Stimulated activated effector memory CD8-positive, alpha-beta T cell treated with anti-CD3 and anti-CD28 coated beads, Interleukin-12 subunit alpha, Interleukin-12 subunit beta, amount 100 ng/mL, for 72 hours (primary cell): ENCODE results near the gene IFI27L2.

ENCODE experiments used
- ATAC-seq: fragments of 150-1000 bp; cut with Tn5 transposase; 2 replicates; pipeline ENCODE4 v1.10.0; 2021
- DNase-seq, 2 donors: peaks; one replicate each; pipeline ENCODE4 v3.0.0; 2021 to 2022; ENCODE audit warnings: low spot score in 2 of 2
- H3K27ac Mint-ChIP-seq: one replicate; pipeline ENCODE4 v1.8.0; 2022; ENCODE audit warnings: mild to moderate bottlenecking, mixed read lengths
- H3K36me3 Mint-ChIP-seq: one replicate; pipeline ENCODE4 v1.8.0; 2022; ENCODE audit warnings: mild to moderate bottlenecking, mixed read lengths
- H3K4me1 Mint-ChIP-seq: one replicate; pipeline ENCODE4 v1.8.0; 2022; ENCODE audit warnings: mixed read lengths
- H3K4me3 Mint-ChIP-seq: one replicate; pipeline ENCODE4 v1.8.0; 2022; ENCODE audit warnings: mild to moderate bottlenecking, mixed read lengths
- H3K9me3 Mint-ChIP-seq: one replicate; pipeline ENCODE4 v1.8.0; 2022; ENCODE audit warnings: mixed read lengths

The IFI27L2 gene

GRCh38 chr14:94120667-94121340, 8.6 kb downstream of the IFI27L2 start:
- Mint-ChIP-seq H3K36me3 (no peaks in the 10 kb centered on the region), H3K9me3 (no peaks in the 10 kb centered on the region), H3K27ac (no peak overlapping the region), H3K4me1 (peaks cover 5% of the 10 kb centered on the region), H3K4me3 (no peak overlapping the region)
- DNase-seq (no peak), ATAC-seq (no peak)

- Mint-ChIP-seq H3K27ac (no peak overlapping the region), H3K4me3 (no peak overlapping the region), H3K36me3 (no peaks in the 10 kb centered on the region), H3K9me3 (no peaks in the 10 kb centered on the region), H3K4me1 (peaks cover 5% of the 10 kb centered on the region)
- ATAC-seq, result no peak
- no peak for DNase-seq
Measured at GRCh38 chr14:94119071-94119470, 10.3 kb downstream of the IFI27L2 start.

GRCh38 chr14:94117856-94118255, 11.5 kb downstream of the IFI27L2 start:
- peaks cover 5% of the 10 kb centered on the region for H3K4me1 Mint-ChIP-seq
- no peaks in the 10 kb centered on the region for H3K36me3 Mint-ChIP-seq
- no peak overlapping the region for H3K27ac Mint-ChIP-seq
- DNase-seq (no peak), ATAC-seq (no peak)
- no peak overlapping the region for H3K4me3 Mint-ChIP-seq
- no peaks in the 10 kb centered on the region for H3K9me3 Mint-ChIP-seq

- Mint-ChIP-seq H3K9me3 (no peaks in the 10 kb centered on the region), H3K36me3 (no peaks in the 10 kb centered on the region), H3K27ac (no peak overlapping the region), H3K4me1 (peaks cover 5% of the 10 kb centered on the region), H3K4me3 (no peak overlapping the region)
- DNase-seq (no peak), ATAC-seq (no peak)
Measured at GRCh38 chr14:94116701-94117100, 12.7 kb downstream of the IFI27L2 start.

GRCh38 chr14:94115631-94116030, 13.8 kb downstream of the IFI27L2 start:
- ATAC-seq (no peak), DNase-seq (no peak)
- peaks cover 5% of the 10 kb centered on the region for H3K4me1 Mint-ChIP-seq
- H3K9me3 Mint-ChIP-seq, result no peaks in the 10 kb centered on the region
- no peak overlapping the region for H3K4me3 Mint-ChIP-seq
- no peak overlapping the region for H3K27ac Mint-ChIP-seq
- no peaks in the 10 kb centered on the region for H3K36me3 Mint-ChIP-seq

- DNase-seq (no peak), ATAC-seq (no peak)
- H3K4me3 Mint-ChIP-seq, result no peak overlapping the region
- no peaks in the 10 kb centered on the region for H3K9me3 Mint-ChIP-seq
- no peak overlapping the region for H3K27ac Mint-ChIP-seq
- H3K36me3 Mint-ChIP-seq, result no peaks in the 10 kb centered on the region
- peaks cover 5% of the 10 kb centered on the region for H3K4me1 Mint-ChIP-seq
Measured at GRCh38 chr14:94115058-94115591, 14.3 kb downstream of the IFI27L2 start.

- H3K36me3 Mint-ChIP-seq, result no peaks in the 10 kb centered on the region
- H3K27ac Mint-ChIP-seq, result no peak overlapping the region
- DNase-seq, result no peak
- H3K4me3 Mint-ChIP-seq, result no peak overlapping the region
- peaks cover 5% of the 10 kb centered on the region for H3K4me1 Mint-ChIP-seq
- H3K9me3 Mint-ChIP-seq, result no peaks in the 10 kb centered on the region
- ATAC-seq, result no peak
Measured at GRCh38 chr14:94114589-94115057, 14.8 kb downstream of the IFI27L2 start.

- no peak overlapping the region for H3K4me3 Mint-ChIP-seq
- no peaks in the 10 kb centered on the region for H3K36me3 Mint-ChIP-seq
- DNase-seq (no peak), ATAC-seq (no peak)
- peaks cover 5% of the 10 kb centered on the region for H3K4me1 Mint-ChIP-seq
- H3K27ac Mint-ChIP-seq, result no peak overlapping the region
- H3K9me3 Mint-ChIP-seq, result no peaks in the 10 kb centered on the region
Measured at GRCh38 chr14:94113908-94114588, 15.4 kb downstream of the IFI27L2 start.

GRCh38 chr14:94113490-94113889, 15.9 kb downstream of the IFI27L2 start:
- H3K4me3 Mint-ChIP-seq, result no peak overlapping the region
- DNase-seq (no peak), ATAC-seq (no peak)
- no peaks in the 10 kb centered on the region for H3K9me3 Mint-ChIP-seq
- H3K4me1 Mint-ChIP-seq, result peaks cover 5% of the 10 kb centered on the region
- no peaks in the 10 kb centered on the region for H3K36me3 Mint-ChIP-seq
- no peak overlapping the region for H3K27ac Mint-ChIP-seq

- DNase-seq, result no peak
- ATAC-seq, result no peak
- H3K9me3 Mint-ChIP-seq, result no peaks in the 10 kb centered on the region
- peaks cover 4% of the 10 kb centered on the region for H3K4me1 Mint-ChIP-seq
- H3K27ac Mint-ChIP-seq, result no peak overlapping the region
- no peaks in the 10 kb centered on the region for H3K36me3 Mint-ChIP-seq
- H3K4me3 Mint-ChIP-seq, result no peak overlapping the region
Measured at GRCh38 chr14:94113073-94113472, 16.3 kb downstream of the IFI27L2 start.

- peak overlapping the region; percentile 18 for H3K27ac Mint-ChIP-seq
- ATAC-seq (no peak), DNase-seq (no peak)
- no peak overlapping the region for H3K4me3 Mint-ChIP-seq
- no peaks in the 10 kb centered on the region for H3K4me1 Mint-ChIP-seq
- no peaks in the 10 kb centered on the region for H3K9me3 Mint-ChIP-seq
- H3K36me3 Mint-ChIP-seq, result no peaks in the 10 kb centered on the region
Measured at GRCh38 chr14:94112513-94113063, 16.8 kb downstream of the IFI27L2 start.

- no peaks in the 10 kb centered on the region for H3K4me1 Mint-ChIP-seq
- DNase-seq (no peak), ATAC-seq (no peak)
- peak overlapping the region; percentile 18 for H3K27ac Mint-ChIP-seq
- H3K9me3 Mint-ChIP-seq, result no peaks in the 10 kb centered on the region
- no peak overlapping the region for H3K4me3 Mint-ChIP-seq
- no peaks in the 10 kb centered on the region for H3K36me3 Mint-ChIP-seq
Measured at GRCh38 chr14:94111276-94112095, 17.9 kb downstream of the IFI27L2 start.

GRCh38 chr14:94110552-94111181, 18.7 kb downstream of the IFI27L2 start, which contains the start of gene IFI27:
TSS of gene IFI27 (plus strand) at chr14:94110736.
- peak within 1 kb of the TSS; percentile 18 for H3K27ac Mint-ChIP-seq
- ATAC-seq, result no peak
- no peak within 1 kb of the TSS for H3K4me3 Mint-ChIP-seq
- H3K9me3 Mint-ChIP-seq, result no peaks in the 10 kb centered on the region
- H3K36me3 Mint-ChIP-seq, result no peaks in the 10 kb centered on the region
- no peaks in the 10 kb centered on the region for H3K4me1 Mint-ChIP-seq
- DNase-seq, result no peak

- no peak for DNase-seq
- no peak for ATAC-seq
- Mint-ChIP-seq H3K9me3 (no peaks in the 10 kb centered on the region), H3K36me3 (no peaks in the 10 kb centered on the region), H3K27ac (peak overlapping the region; percentile 18), H3K4me3 (no peak overlapping the region), H3K4me1 (no peaks in the 10 kb centered on the region)
Measured at GRCh38 chr14:94109915-94110250, 19.5 kb downstream of the IFI27L2 start.

GRCh38 chr14:94104731-94105130, 24.7 kb downstream of the IFI27L2 start:
- H3K4me3 Mint-ChIP-seq, result no peak overlapping the region
- H3K27ac Mint-ChIP-seq, result no peak overlapping the region
- no peak for DNase-seq
- H3K9me3 Mint-ChIP-seq, result no peaks in the 10 kb centered on the region
- H3K4me1 Mint-ChIP-seq, result no peaks in the 10 kb centered on the region
- no peaks in the 10 kb centered on the region for H3K36me3 Mint-ChIP-seq
- ATAC-seq, result no peak
